Progenitor cell of endocrine pancreas (in vitro differentiated cells): ENCODE measurements around the gene EMC9. TPM values are rescaled to one million over a fixed set of nuclear protein-coding genes. Genes with fewer than 3 reads are reported as not detected.

Source experiments
- DNase-seq: peaks from one replicate; pipeline ENCODE4 v3.0.0; 2021; ENCODE audit warnings: low spot score; ENCODE audit not compliant: unreplicated experiment
- H3K27ac Mint-ChIP-seq: 2 replicates; pipeline ENCODE4 v1.8.0; 2021; ENCODE audit warnings: mild to moderate bottlenecking, moderate library complexity, mixed read lengths
- H3K27me3 Mint-ChIP-seq: 2 replicates; pipeline ENCODE4 v1.8.0; 2021; ENCODE audit warnings: mixed read lengths
- H3K36me3 Mint-ChIP-seq: 2 replicates; pipeline ENCODE4 v1.8.0; 2022; ENCODE audit warnings: mixed read lengths; ENCODE audit not compliant: insufficient read depth
- H3K4me1 Mint-ChIP-seq: 2 replicates; pipeline ENCODE4 v1.8.0; 2021; ENCODE audit warnings: low read depth, mixed read lengths
- H3K4me3 Mint-ChIP-seq: 2 replicates; pipeline ENCODE4 v1.8.0; 2021; ENCODE audit warnings: low read depth, mild to moderate bottlenecking, moderate library complexity, mixed read lengths
- H3K9me3 Mint-ChIP-seq: 2 replicates; pipeline ENCODE4 v1.8.0; 2021; ENCODE audit warnings: low read depth, mixed read lengths
- CTCF ChIP-seq: fragments of 200-600 bp; sonication (generic); IDR thresholded peaks from one replicate; pipeline ENCODE4 v1.5.0; 2021; ENCODE audit warnings: antibody characterized with exemption, mild to moderate bottlenecking; ENCODE audit not compliant: unreplicated experiment
- total RNA-seq: library from RNA; stranded (reverse); gene quantifications from 2 replicates; pipeline ENCODE4 v1.2.1, GENCODE V29; 2021

The EMC9 gene
- total RNA-seq, 1 donor from 2014 or later = 22.9 TPM

GRCh38 chr14:24183014-24183481 lies 41.7 kb upstream of the EMC9 start:
- H3K27me3 Mint-ChIP-seq = no peaks in the 10 kb centered on the region
- H3K4me1 Mint-ChIP-seq = peaks cover 7% of the 10 kb centered on the region
- no peaks in the 10 kb centered on the region for H3K9me3 Mint-ChIP-seq
- H3K27ac Mint-ChIP-seq = peak overlapping the region; percentile 56
- TF ChIP-seq CTCF = no peak
- H3K36me3 Mint-ChIP-seq = peaks cover 24% of the 10 kb centered on the region
- no peak for DNase-seq
- no peak overlapping the region for H3K4me3 Mint-ChIP-seq

GRCh38 chr14:24182110-24182882 lies 40.9 kb upstream of the EMC9 start:
- no peak for DNase-seq
- no peaks in the 10 kb centered on the region for H3K27me3 Mint-ChIP-seq
- TF ChIP-seq CTCF = no peak
- no peak overlapping the region for H3K4me3 Mint-ChIP-seq
- peaks cover 26% of the 10 kb centered on the region for H3K36me3 Mint-ChIP-seq
- no peaks in the 10 kb centered on the region for H3K9me3 Mint-ChIP-seq
- H3K4me1 Mint-ChIP-seq = peaks cover 2% of the 10 kb centered on the region
- H3K27ac Mint-ChIP-seq = peak overlapping the region; percentile 88

- Mint-ChIP-seq H3K9me3 (no peaks in the 10 kb centered on the region), H3K4me3 (no peak overlapping the region), H3K27me3 (no peaks in the 10 kb centered on the region), H3K4me1 (peaks cover 3% of the 10 kb centered on the region), H3K36me3 (peaks cover 28% of the 10 kb centered on the region), H3K27ac (peak overlapping the region; percentile 88)
- DNase-seq = no peak
- TF ChIP-seq CTCF = no peak
Measured at GRCh38 chr14:24181371-24182077, 40.1 kb upstream of the EMC9 start.

- DNase-seq = no peak
- peak overlapping the region; percentile 86 for H3K27ac Mint-ChIP-seq
- peaks cover 4% of the 10 kb centered on the region for H3K4me1 Mint-ChIP-seq
- peaks cover 29% of the 10 kb centered on the region for H3K36me3 Mint-ChIP-seq
- no peaks in the 10 kb centered on the region for H3K9me3 Mint-ChIP-seq
- no peaks in the 10 kb centered on the region for H3K27me3 Mint-ChIP-seq
- no peak for TF ChIP-seq CTCF
- H3K4me3 Mint-ChIP-seq = no peak overlapping the region
Measured at GRCh38 chr14:24179961-24180796, 38.8 kb upstream of the EMC9 start.
